ENCODE results near the gene PDE1C.

The PDE1C gene

DNA sequence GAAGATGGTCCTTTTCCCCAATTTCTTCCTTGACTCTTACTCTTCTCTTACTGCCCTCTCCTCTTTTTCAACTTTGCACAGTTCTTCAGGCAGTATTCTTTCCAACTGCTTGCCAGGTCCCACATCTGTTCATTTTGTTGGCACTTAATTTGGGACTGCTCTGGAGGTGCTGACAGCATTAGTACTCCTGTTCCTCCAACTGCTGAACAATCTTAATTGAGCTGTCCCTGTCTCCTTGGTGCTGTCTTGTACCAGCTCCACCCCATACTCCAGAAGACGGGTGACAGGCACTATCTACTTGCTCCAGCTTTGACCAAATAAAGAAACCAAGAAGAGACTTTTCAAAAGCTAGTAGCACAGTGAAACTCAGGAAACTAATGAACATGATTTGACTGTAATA, 160.0 kb downstream of the PDE1C start:
- Histone ChIP-seq H3K4me1 (ENCODE audit: control insufficient read depth, low read depth, low read length) (peaks cover 9% of the 10 kb centered on the region), H3K9ac (ENCODE audit: low read length) (no peak overlapping the region), H3K9me3 (ENCODE audit: control insufficient read depth, low read depth, low read length) (no peaks in the 10 kb centered on the region), H3K36me3 (ENCODE audit: control insufficient read depth, low read depth, low read length) (no peaks in the 10 kb centered on the region), H3K27ac (ENCODE audit: low read length) (no peak overlapping the region), H3K4me3 (ENCODE audit: low read length) (no peak overlapping the region), H3K27me3 (ENCODE audit: control insufficient read depth, insufficient read depth, low read length) (no peaks in the 10 kb centered on the region)

GRCh38 chr7:31906479-31907171, 163.6 kb downstream of the PDE1C start:
- Histone ChIP-seq H3K9me3 (ENCODE audit: control insufficient read depth, low read depth, low read length) (no peaks in the 10 kb centered on the region), H3K4me3 (ENCODE audit: low read length) (no peak overlapping the region), H3K4me1 (ENCODE audit: control insufficient read depth, low read depth, low read length) (no peaks in the 10 kb centered on the region), H3K27ac (ENCODE audit: low read length) (no peak overlapping the region), H3K36me3 (ENCODE audit: control insufficient read depth, low read depth, low read length) (no peaks in the 10 kb centered on the region), H3K9ac (ENCODE audit: low read length) (no peak overlapping the region), H3K27me3 (ENCODE audit: control insufficient read depth, insufficient read depth, low read length) (no peaks in the 10 kb centered on the region)

- H3K9ac ChIP-seq (ENCODE audit: low read length), result no peak overlapping the region
- no peaks in the 10 kb centered on the region for H3K27me3 ChIP-seq (ENCODE audit: control insufficient read depth, insufficient read depth, low read length)
- H3K9me3 ChIP-seq (ENCODE audit: control insufficient read depth, low read depth, low read length), result no peaks in the 10 kb centered on the region
- no peak overlapping the region for H3K27ac ChIP-seq (ENCODE audit: low read length)
- no peaks in the 10 kb centered on the region for H3K4me1 ChIP-seq (ENCODE audit: control insufficient read depth, low read depth, low read length)
- no peak overlapping the region for H3K4me3 ChIP-seq (ENCODE audit: low read length)
- H3K36me3 ChIP-seq (ENCODE audit: control insufficient read depth, low read depth, low read length), result no peaks in the 10 kb centered on the region
Observed at GRCh38 chr7:31903962-31904361, 166.2 kb downstream of the PDE1C start.

DNA sequence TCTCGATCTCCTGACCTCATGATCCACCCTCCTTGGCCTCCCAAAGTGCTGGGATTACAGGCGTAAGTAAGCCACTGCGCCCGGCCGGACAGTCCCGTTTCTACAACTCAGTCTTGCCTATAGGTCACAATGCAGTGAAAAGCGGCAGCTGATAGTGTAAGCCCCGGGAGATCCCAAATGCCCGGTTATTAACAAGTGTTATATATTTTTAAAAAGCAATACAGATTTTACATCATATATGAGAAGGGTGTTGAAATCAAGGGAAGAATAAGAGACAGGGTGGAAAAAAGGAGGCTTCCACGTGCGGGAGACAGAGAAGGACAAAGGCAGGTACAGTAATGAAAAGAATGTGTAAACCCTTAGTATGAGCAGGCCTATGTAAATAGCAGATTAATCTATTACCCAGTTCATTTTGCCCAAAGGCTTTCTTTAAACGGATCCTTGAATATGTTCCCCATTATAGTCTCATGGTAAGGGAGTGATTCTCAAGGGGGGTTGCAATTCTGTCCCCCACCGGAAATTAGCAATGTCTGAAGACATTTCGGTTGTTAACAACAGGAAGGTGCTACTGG, 170.8 kb downstream of the PDE1C start:
- Histone ChIP-seq H3K9ac (ENCODE audit: low read length) (no peak overlapping the region), H3K9me3 (ENCODE audit: control insufficient read depth, low read depth, low read length) (no peaks in the 10 kb centered on the region), H3K36me3 (ENCODE audit: control insufficient read depth, low read depth, low read length) (no peaks in the 10 kb centered on the region), H3K27me3 (ENCODE audit: control insufficient read depth, insufficient read depth, low read length) (no peaks in the 10 kb centered on the region), H3K27ac (ENCODE audit: low read length) (no peak overlapping the region), H3K4me3 (ENCODE audit: low read length) (no peak overlapping the region), H3K4me1 (ENCODE audit: control insufficient read depth, low read depth, low read length) (no peaks in the 10 kb centered on the region)

- Histone ChIP-seq H3K27me3 (ENCODE audit: control insufficient read depth, insufficient read depth, low read length) (no peaks in the 10 kb centered on the region), H3K9ac (ENCODE audit: low read length) (no peak overlapping the region), H3K4me3 (ENCODE audit: low read length) (no peak overlapping the region), H3K9me3 (ENCODE audit: control insufficient read depth, low read depth, low read length) (no peaks in the 10 kb centered on the region), H3K27ac (ENCODE audit: low read length) (no peak overlapping the region), H3K4me1 (ENCODE audit: control insufficient read depth, low read depth, low read length) (no peaks in the 10 kb centered on the region), H3K36me3 (ENCODE audit: control insufficient read depth, low read depth, low read length) (no peaks in the 10 kb centered on the region)
Observed at GRCh38 chr7:31896925-31897324, 173.3 kb downstream of the PDE1C start.

DNA sequence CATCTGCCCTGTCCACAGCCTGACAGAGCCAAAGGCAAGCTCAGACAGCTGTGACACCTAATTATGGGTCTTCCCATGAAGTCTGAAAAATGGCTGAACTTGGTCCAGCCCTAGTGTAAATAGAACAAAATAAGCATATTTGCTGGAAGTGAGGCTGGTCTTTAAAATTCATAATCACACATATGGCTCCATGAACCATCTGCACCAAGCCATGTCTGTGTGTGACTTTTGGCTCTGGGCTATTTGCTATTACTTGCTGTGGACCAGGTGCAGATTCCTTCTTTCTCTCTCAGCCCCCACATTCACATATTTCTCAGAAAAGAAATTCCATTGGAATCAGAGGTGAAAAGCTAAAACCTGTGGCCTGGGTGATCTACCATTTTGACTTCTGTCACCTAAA, 175.9 kb downstream of the PDE1C start:
- H3K27me3 ChIP-seq (ENCODE audit: control insufficient read depth, insufficient read depth, low read length), result no peaks in the 10 kb centered on the region
- no peak overlapping the region for H3K9ac ChIP-seq (ENCODE audit: low read length)
- no peaks in the 10 kb centered on the region for H3K4me1 ChIP-seq (ENCODE audit: control insufficient read depth, low read depth, low read length)
- no peaks in the 10 kb centered on the region for H3K36me3 ChIP-seq (ENCODE audit: control insufficient read depth, low read depth, low read length)
- no peak overlapping the region for H3K27ac ChIP-seq (ENCODE audit: low read length)
- no peak overlapping the region for H3K4me3 ChIP-seq (ENCODE audit: low read length)
- H3K9me3 ChIP-seq (ENCODE audit: control insufficient read depth, low read depth, low read length), result no peaks in the 10 kb centered on the region

DNA sequence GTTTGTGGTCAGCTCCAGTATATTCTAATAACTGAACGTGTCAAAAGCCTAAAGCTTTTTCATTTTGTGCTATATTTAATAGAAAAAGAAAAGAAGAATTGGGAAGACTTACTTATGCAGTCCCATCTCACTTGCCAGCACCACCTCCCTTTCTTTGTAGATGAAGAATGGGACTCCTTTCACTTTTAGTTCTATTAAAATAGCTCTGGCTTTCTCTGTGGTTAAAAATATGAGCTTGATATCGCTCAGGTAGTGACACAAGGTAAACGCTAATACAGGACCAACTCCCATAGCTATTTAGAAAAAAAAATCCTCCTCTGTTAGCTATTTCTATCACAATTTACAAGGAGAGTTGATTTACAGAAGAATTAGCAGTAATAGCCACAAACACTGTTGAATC, 176.8 kb downstream of the PDE1C start:
- Histone ChIP-seq H3K9ac (ENCODE audit: low read length) (no peak overlapping the region), H3K27ac (ENCODE audit: low read length) (no peak overlapping the region), H3K4me1 (ENCODE audit: control insufficient read depth, low read depth, low read length) (no peaks in the 10 kb centered on the region), H3K27me3 (ENCODE audit: control insufficient read depth, insufficient read depth, low read length) (no peaks in the 10 kb centered on the region), H3K4me3 (ENCODE audit: low read length) (no peak overlapping the region), H3K9me3 (ENCODE audit: control insufficient read depth, low read depth, low read length) (no peaks in the 10 kb centered on the region), H3K36me3 (ENCODE audit: control insufficient read depth, low read depth, low read length) (no peaks in the 10 kb centered on the region)

GRCh38 chr7:31892099-31892829, 177.9 kb downstream of the PDE1C start:
- H3K4me1 ChIP-seq (ENCODE audit: control insufficient read depth, low read depth, low read length), result no peaks in the 10 kb centered on the region
- H3K4me3 ChIP-seq (ENCODE audit: low read length), result no peak overlapping the region
- no peaks in the 10 kb centered on the region for H3K36me3 ChIP-seq (ENCODE audit: control insufficient read depth, low read depth, low read length)
- no peaks in the 10 kb centered on the region for H3K27me3 ChIP-seq (ENCODE audit: control insufficient read depth, insufficient read depth, low read length)
- H3K9ac ChIP-seq (ENCODE audit: low read length), result no peak overlapping the region
- H3K9me3 ChIP-seq (ENCODE audit: control insufficient read depth, low read depth, low read length), result no peaks in the 10 kb centered on the region
- no peak overlapping the region for H3K27ac ChIP-seq (ENCODE audit: low read length)

DNA sequence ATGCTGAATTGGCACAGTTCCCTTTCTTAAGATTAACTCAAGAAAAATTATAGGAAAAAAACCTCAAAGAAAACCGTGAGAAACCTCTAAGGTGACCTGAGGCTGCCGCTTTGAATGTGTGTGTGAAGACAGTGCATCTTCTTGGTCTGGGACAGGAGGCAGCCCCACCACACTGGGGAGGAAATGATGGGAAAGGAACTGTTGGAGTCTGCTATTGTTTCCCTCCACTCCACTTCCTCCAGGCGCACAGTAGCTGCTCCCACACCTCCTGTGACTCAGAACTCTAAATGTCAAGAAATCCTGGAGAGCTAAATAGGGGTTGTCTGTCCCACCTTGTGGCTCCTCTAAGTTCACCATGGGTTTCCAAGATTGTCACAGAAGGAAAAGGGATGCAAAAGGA, 179.4 kb downstream of the PDE1C start:
- Histone ChIP-seq H3K27ac (ENCODE audit: low read length) (no peak overlapping the region), H3K4me1 (ENCODE audit: control insufficient read depth, low read depth, low read length) (no peaks in the 10 kb centered on the region), H3K9ac (ENCODE audit: low read length) (no peak overlapping the region), H3K27me3 (ENCODE audit: control insufficient read depth, insufficient read depth, low read length) (no peaks in the 10 kb centered on the region), H3K4me3 (ENCODE audit: low read length) (no peak overlapping the region), H3K36me3 (ENCODE audit: control insufficient read depth, low read depth, low read length) (no peaks in the 10 kb centered on the region), H3K9me3 (ENCODE audit: control insufficient read depth, low read depth, low read length) (no peaks in the 10 kb centered on the region)

- Histone ChIP-seq H3K9ac (ENCODE audit: low read length) (no peak overlapping the region), H3K9me3 (ENCODE audit: control insufficient read depth, low read depth, low read length) (no peaks in the 10 kb centered on the region), H3K27me3 (ENCODE audit: control insufficient read depth, insufficient read depth, low read length) (no peaks in the 10 kb centered on the region), H3K4me3 (ENCODE audit: low read length) (no peak overlapping the region), H3K4me1 (ENCODE audit: control insufficient read depth, low read depth, low read length) (no peaks in the 10 kb centered on the region), H3K27ac (ENCODE audit: low read length) (no peak overlapping the region), H3K36me3 (ENCODE audit: control insufficient read depth, low read depth, low read length) (no peaks in the 10 kb centered on the region)
Observed at GRCh38 chr7:31890198-31890597, 180.0 kb downstream of the PDE1C start.

DNA sequence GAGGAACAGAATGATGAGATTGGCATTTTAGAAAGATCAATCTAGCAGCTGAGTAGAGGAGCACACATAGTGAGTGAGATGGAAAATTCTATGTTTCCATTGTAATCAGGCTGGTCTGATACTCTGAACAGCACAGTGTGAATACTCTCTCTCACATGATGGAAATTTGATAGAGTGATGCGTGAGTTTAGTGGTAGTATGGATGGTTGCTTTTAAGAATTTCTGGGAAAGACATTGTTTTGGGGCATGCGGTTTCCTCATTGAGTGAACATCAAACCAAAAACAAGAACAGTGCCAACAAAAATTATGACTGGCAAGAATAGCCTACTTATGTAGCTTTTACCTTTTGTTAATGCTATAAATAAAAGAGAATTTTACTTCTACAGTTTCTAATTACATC, 183.2 kb downstream of the PDE1C start:
- Histone ChIP-seq H3K9me3 (ENCODE audit: control insufficient read depth, low read depth, low read length) (no peaks in the 10 kb centered on the region), H3K27ac (ENCODE audit: low read length) (no peak overlapping the region), H3K4me1 (ENCODE audit: control insufficient read depth, low read depth, low read length) (peaks cover 3% of the 10 kb centered on the region), H3K36me3 (ENCODE audit: control insufficient read depth, low read depth, low read length) (no peaks in the 10 kb centered on the region), H3K9ac (ENCODE audit: low read length) (no peak overlapping the region), H3K4me3 (ENCODE audit: low read length) (no peak overlapping the region), H3K27me3 (ENCODE audit: control insufficient read depth, insufficient read depth, low read length) (no peaks in the 10 kb centered on the region)

DNA sequence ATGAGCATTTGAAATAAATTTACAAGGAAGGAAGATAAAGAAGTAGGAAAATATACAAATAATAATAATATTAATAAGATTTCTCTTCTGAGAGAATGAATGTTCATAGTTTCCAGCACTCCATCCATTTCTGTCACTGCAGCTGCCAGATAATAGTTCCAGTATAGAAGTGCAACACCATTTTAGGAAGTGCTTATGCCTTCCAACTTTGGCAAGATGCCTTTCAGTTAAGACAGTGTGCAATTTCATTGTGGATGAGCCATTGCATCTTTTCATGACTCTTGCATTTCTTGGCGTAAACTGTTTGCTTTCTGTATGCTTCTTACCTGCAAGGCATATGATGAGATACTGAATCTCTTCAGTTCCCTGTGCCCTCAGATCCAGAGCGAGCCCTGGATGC, 185.0 kb downstream of the PDE1C start:
- no peaks in the 10 kb centered on the region for H3K36me3 ChIP-seq (ENCODE audit: control insufficient read depth, low read depth, low read length)
- no peak overlapping the region for H3K27ac ChIP-seq (ENCODE audit: low read length)
- H3K4me3 ChIP-seq (ENCODE audit: low read length), result no peak overlapping the region
- no peaks in the 10 kb centered on the region for H3K9me3 ChIP-seq (ENCODE audit: control insufficient read depth, low read depth, low read length)
- no peak overlapping the region for H3K9ac ChIP-seq (ENCODE audit: low read length)
- no peaks in the 10 kb centered on the region for H3K27me3 ChIP-seq (ENCODE audit: control insufficient read depth, insufficient read depth, low read length)
- H3K4me1 ChIP-seq (ENCODE audit: control insufficient read depth, low read depth, low read length), result peaks cover 7% of the 10 kb centered on the region

Measured in iPS-18a (cell line).